Right lobe of liver (tissue), 4 donors: ENCODE results near the gene ARHGEF7.

ENCODE experiments used
- CTCF ChIP-seq, 4 donors: fragments of 200-600 bp in 3 of 4; fragments of 450-650 bp in 1 of 4; IDR thresholded peaks; one replicate each; pipeline versions ENCODE4 v1.5.1 to v1.8.0; 2016 to 2022; ENCODE audit warnings: antibody characterized with exemption in 4 of 4, mild to moderate bottlenecking in 2 of 4
- POLR2A ChIP-seq: fragments of 450-650 bp; IDR thresholded peaks from one replicate; pipeline ENCODE4 v1.6.1; 2017; ENCODE audit warnings: antibody characterized with exemption, mild to moderate bottlenecking
- donor health status: DM: no; HTN: no; CAD: no.
- donor health status: DM: no; HTN: no; CAD: no.
- donor health status: DM: no; HTN: yes; CAD: no.

GRCh38 chr13:111281751-111282311 is 166.7 kb downstream of the ARHGEF7 start:
- TF ChIP-seq CTCF (IDR thresholded peaks at IDR 0.05), result no peak
- TF ChIP-seq POLR2A, result no peak
